GM12878 (cell line): Measurements from ENCODE around the gene TJAP1. TPM values are rescaled to one million over a fixed set of nuclear protein-coding genes. Genes with fewer than 3 reads are reported as not detected.

Source experiments
- ATAC-seq: fragments of 200-7000 bp; cut with Tn5 transposase; 3 replicates; pipeline ENCODE4 v1.9.1; 2020; ENCODE audit warnings: mild to moderate bottlenecking, moderate library complexity
- BruUV-seq: library from RNA; stranded (reverse); fragments of 400-500 nt; replicated peaks from 2 replicates; lab custom pipeline; 2021; lab: Mats Ljungman, UMichigan
- CTCF ChIA-PET: fragments of 300-600 bp; sonication (Branson Sonifier 250); formaldehyde crosslinking; extraction: SDS; loops from one replicate; lab custom pipeline; 2021; ENCODE audit warnings: inconsistent platforms; lab: Yijun Ruan, JAX
- POLR2A ChIA-PET: fragments of 350-600 bp; formaldehyde crosslinking; extraction: SDS; loops from one replicate; lab custom pipeline; 2021; ENCODE audit warnings: inconsistent platforms; lab: Charles Lee
- RAD21 ChIA-PET: fragments of 300-600 bp; sonication (Branson Sonifier 250); formaldehyde crosslinking; loops from one replicate; lab custom pipeline; 2023; ENCODE audit warnings: antibody characterized with exemption; ENCODE audit not compliant: unreplicated experiment; lab: Charles Lee
- SMC1A ChIA-PET: fragments of 300-600 bp; sonication (Branson Sonifier 250); formaldehyde crosslinking; loops from one replicate; lab custom pipeline; 2023; ENCODE audit not compliant: unreplicated experiment, uncharacterized antibody; lab: Charles Lee
- DNase-seq: peaks from one replicate; pipeline ENCODE4 v3.0.0-alpha.2; 2011; ENCODE audit warnings: low read depth, low spot score
- FAIRE-seq: peaks from 3 replicates; lab custom pipeline; 2011; peaks lifted over from hg19 to GRCh38; lab: Jason Lieb, UNC
- H2AFZ ChIP-seq: 2 replicates; pipeline ENCODE4 v1.6.0; 2011; ENCODE audit warnings: low read depth, low read length, control low read depth; ENCODE audit not compliant: control insufficient read depth
- H3K27ac ChIP-seq: 2 replicates; pipeline ENCODE4 v1.5.1; 2011; ENCODE audit warnings: control low read depth; ENCODE audit not compliant: control insufficient read depth, insufficient read depth
- H3K27me3 ChIP-seq, 2 experiments: replicated peaks in 1 of 2; 2 replicates each; pipeline versions ENCODE4 v1.6.0 to v1.6.1; 2011; ENCODE audit warnings: low read length in 1 of 2; ENCODE audit not compliant: control insufficient read depth in 2 of 2, insufficient read depth in 2 of 2
- H3K36me3 ChIP-seq, 2 experiments: 2 replicates each; pipeline ENCODE4 v1.5.1; 2011; ENCODE audit warnings: low read length in 1 of 2; ENCODE audit not compliant: control insufficient read depth in 2 of 2, insufficient read depth in 2 of 2
- H3K4me1 ChIP-seq: 2 replicates; pipeline ENCODE4 v1.6.1; 2011; ENCODE audit warnings: mild to moderate bottlenecking, low read length, moderate library complexity, mixed read lengths; ENCODE audit not compliant: control insufficient read depth, insufficient read depth
- H3K4me2 ChIP-seq: 2 replicates; pipeline ENCODE4 v1.6.0; 2011; ENCODE audit warnings: control low read depth; ENCODE audit not compliant: control insufficient read depth, insufficient read depth
- H3K4me3 ChIP-seq: fragments of 200-600 bp; sonication (generic); 2 replicates; pipeline ENCODE4 v1.5.1; 2016
- H3K79me2 ChIP-seq: 2 replicates; pipeline ENCODE4 v1.6.0; 2011; ENCODE audit warnings: low read length; ENCODE audit not compliant: control insufficient read depth, insufficient read depth
- H3K9ac ChIP-seq: 2 replicates; pipeline ENCODE4 v1.8.0; 2011; ENCODE audit warnings: low read length, control low read depth, mixed read lengths; ENCODE audit not compliant: control insufficient read depth, insufficient read depth
- H3K9me3 ChIP-seq: replicated peaks from 3 replicates; pipeline ENCODE4 v1.5.1; 2011; ENCODE audit warnings: mild to moderate bottlenecking, low read length; ENCODE audit not compliant: control insufficient read depth, insufficient read depth
- H4K20me1 ChIP-seq: 2 replicates; pipeline ENCODE4 v1.6.0; 2011; ENCODE audit not compliant: control insufficient read depth, insufficient read depth
- ATF2 ChIP-seq: IDR thresholded peaks from 2 replicates; pipeline ENCODE4 v1.6.1; 2012; ENCODE audit warnings: low read length, inconsistent platforms
- BMI1 ChIP-seq: fragments of 450-650 bp; IDR thresholded peaks from 2 replicates; pipeline ENCODE4 v1.6.1; 2016; ENCODE audit warnings: mild to moderate bottlenecking, moderate library complexity, borderline replicate concordance
- BRCA1 ChIP-seq: IDR thresholded peaks from 2 replicates; pipeline ENCODE4 v1.6.1; 2011; ENCODE audit warnings: low read depth, low read length, improper control_type of control experiment
- CEBPB ChIP-seq, 2 experiments: fragments of 150-350 bp in 1 of 2; IDR thresholded peaks; 2 replicates each; pipeline ENCODE4 v1.6.1; 2012 to 2014; ENCODE audit warnings: low read depth in 2 of 2, low read length in 2 of 2, borderline replicate concordance in 1 of 2, inconsistent platforms in 1 of 2
- EED ChIP-seq: sonication (generic); IDR thresholded peaks from 2 replicates; pipeline ENCODE4 v1.6.1; 2016; ENCODE audit warnings: antibody characterized with exemption, low read depth
- MEF2A ChIP-seq: IDR thresholded peaks from 2 replicates; pipeline ENCODE4 v1.6.1; 2011; ENCODE audit warnings: low read depth, mild to moderate bottlenecking, low read length, moderate library complexity; ENCODE audit not compliant: insufficient read depth
- MLLT1 ChIP-seq: fragments of 450-650 bp; IDR thresholded peaks from 2 replicates; pipeline ENCODE4 v1.6.1; 2016; ENCODE audit warnings: mild to moderate bottlenecking
- MYB ChIP-seq: fragments of 150-350 bp; IDR thresholded peaks from 2 replicates; pipeline ENCODE4 v1.6.1; 2014; ENCODE audit warnings: mild to moderate bottlenecking, low read depth, low read length, borderline replicate concordance
- NFIC ChIP-seq: IDR thresholded peaks from 2 replicates; pipeline ENCODE4 v1.6.1; 2012; ENCODE audit warnings: low read depth, mild to moderate bottlenecking, inconsistent platforms, low read length, moderate library complexity
- PML ChIP-seq: IDR thresholded peaks from 2 replicates; pipeline ENCODE4 v1.6.1; 2012; ENCODE audit warnings: low read length, inconsistent platforms
- SKIL ChIP-seq: fragments of 450-650 bp; IDR thresholded peaks from 2 replicates; pipeline ENCODE4 v1.6.1; 2017; ENCODE audit warnings: mild to moderate bottlenecking, low read depth, inconsistent platforms; ENCODE audit not compliant: poor library complexity, severe bottlenecking
- SREBF1 ChIP-seq: IDR thresholded peaks from 2 replicates; pipeline ENCODE4 v1.6.1; 2012; ENCODE audit warnings: mild to moderate bottlenecking, low read length
- TCF12 ChIP-seq: IDR thresholded peaks from 2 replicates; pipeline ENCODE4 v1.6.1; 2011; ENCODE audit warnings: low read depth, mild to moderate bottlenecking, low read length
- TCF3 ChIP-seq: IDR thresholded peaks from 2 replicates; pipeline ENCODE4 v1.6.1; 2012; ENCODE audit warnings: low read depth, mild to moderate bottlenecking, low read length, borderline replicate concordance; ENCODE audit not compliant: insufficient read depth
- USF1 ChIP-seq: IDR thresholded peaks from 2 replicates; pipeline ENCODE4 v1.6.1; 2011; ENCODE audit warnings: borderline replicate concordance, low read depth, mild to moderate bottlenecking, moderate library complexity, mixed read lengths, low read length; ENCODE audit not compliant: insufficient read depth; ENCODE audit errors: extremely low read length
- ZNF384 ChIP-seq: IDR thresholded peaks from 2 replicates; pipeline ENCODE4 v1.6.1; 2012; ENCODE audit warnings: low read depth, mild to moderate bottlenecking, low read length, improper control_type of control experiment, borderline replicate concordance
- WGBS: methylation state at CpG from one replicate; pipeline ENCODE4 v1.1.6; 2016; ENCODE audit warnings: low lambda C conversion rate; ENCODE audit not compliant: insufficient replicate concordance, insufficient coverage; ENCODE audit errors: missing lambda C conversion rate; 5-methylcytosine and 5-hydroxymethylcytosine counted together
- in situ Hi-C: fragments of 300-500 bp; cut with MboI; formaldehyde crosslinking; loops from 9 replicates; pipeline ENCODE4 v1.14.3; 2018; ENCODE audit warnings: mixed read lengths
- intact Hi-C: fragments of 100-400 bp; cut with micrococcal nuclease; formaldehyde crosslinking; loops from one replicate; pipeline ENCODE4 v1.14.2; 2022; ENCODE audit not compliant: unreplicated experiment
- polyA plus RNA-seq, 11 experiments: library from polyadenylated mRNA; depleted of rRNA in 4 of 11; unstranded in 6 of 11; stranded (reverse) in 5 of 11; fragments of >200 nt; fragmentation: Nextera tagmentation in 4 of 11; fragmentation: Illumina TruSeq in 1 of 11; extraction: Ambion mirVana in 4 of 11; extraction: Trizol in 1 of 11; gene quantifications; 1 replicate in 1 of 11; 2 replicates in 10 of 11; pipeline versions ENCODE4 v1.2.1 to v1.2.3, GENCODE V29; 2011 to 2016; ENCODE audit warnings: inconsistent platforms in 2 of 11, missing spikeins in 2 of 11, low read depth in 1 of 11
- total RNA-seq, 4 experiments: library from RNA; depleted of rRNA in 3 of 4; stranded (reverse); fragments of >200 nt in 3 of 4; fragmentation: Illumina TruSeq in 1 of 4; extraction: Trizol in 1 of 4; gene quantifications; 2 replicates each; pipeline versions ENCODE4 v1.2.1 to v1.2.3, GENCODE V29; 2013 to 2021

The TJAP1 gene
- total and polyA plus RNA-seq, 10 of the 15 experiments (the other 5 are each of a cell fraction or from before 2014, with no cell fraction given): 0.11 to 22.6 (median 12.8) TPM

- TF ChIP-seq USF1 (no peak), CEBPB (IDR thresholded peaks at IDR 0.05; ENCODE audit: borderline replicate concordance in 1 of 2, low read depth in 2 of 2, low read length in 2 of 2) (no peak), NFIC (no peak), MLLT1 (no peak), BMI1 (no peak), ZNF384 (no peak), TCF3 (no peak), PML (no peak), EED (no peak)
Measured at GRCh38 chr6:43475516-43475915, 1.9 kb upstream of the TJAP1 start (continued).

GRCh38 chr6:43476746-43477145, 624 bp upstream of the TJAP1 start:
- intact Hi-C loops: no loop called here
- FAIRE-seq (no peak), DNase-seq (no peak), ATAC-seq (peak; percentile 42)
- Histone ChIP-seq H3K4me1 (peaks cover 4% of the 10 kb centered on the region), H3K36me3 (no peaks in the 10 kb centered on the region), H3K4me3 (peak overlapping the region; percentile 91; the same call in 1 of the 2 replicates), H2AFZ (peak overlapping the region; percentile 96), H3K9me3 (no peaks in the 10 kb centered on the region), H3K4me2 (peak overlapping the region; percentile 66), H3K27me3 (no peaks in the 10 kb centered on the region), H3K27ac (no peak overlapping the region), H3K79me2 (peaks cover 8% of the 10 kb centered on the region), H3K9ac (0 out of 2 replicates have a peak overlapping the region, but pooled peaks have one; percentile 82), H4K20me1 (no peaks in the 10 kb centered on the region)
- ChIA-PET POLR2A (interaction anchor here (0.6 to 1.7 kb wide), 10 partner anchors 14 to 487 kb away, joined by 3 to 6 read pairs (median 3); no protein-coding TSS in a partner anchor), SMC1A (interaction anchor here (0.6 to 1.5 kb wide), 4 partner anchors 13 to 85 kb away, joined by 3 to 4 read pairs (median 3); no protein-coding TSS in a partner anchor), RAD21 (interaction anchor here (1.1 to 1.2 kb wide), 2 partner anchors 24 to 40 kb away, joined by 3 read pairs; partner anchors contain the start of genes POLR1C and YIPF3), CTCF (interaction anchor here (0.6 to 1.4 kb wide), 4 partner anchors 30 to 750 kb away, joined by 3 to 10 read pairs (median 4); no protein-coding TSS in a partner anchor)
- TF ChIP-seq ATF2 (no peak), SREBF1 (no peak), MEF2A (no peak), TCF12 (no peak), BRCA1 (no peak), MYB (no peak), SKIL (no peak), PML (no peak)
- BruUV-seq: no TSS peak
- in situ Hi-C loops: no loop called here
- 45% methylated on average over 2 of the region's 2 CpGs for WGBS
